IMR-90 (cell line): ENCODE data around the gene KLLN. TPM values are rescaled to one million over a fixed set of nuclear protein-coding genes. Genes with fewer than 3 reads are reported as not detected.

Experiments used
- ATAC-seq: fragments of 200-7000 bp; cut with Tn5 transposase; 2 replicates; pipeline ENCODE4 v1.9.1; 2020; ENCODE audit warnings: low read depth, mild to moderate bottlenecking, moderate library complexity
- BruUV-seq: library from RNA; stranded (reverse); fragments of 400-500 nt; replicated peaks from 2 replicates; lab custom pipeline; 2021; lab: Mats Ljungman, UMichigan
- CTCF ChIA-PET: fragments of 300-600 bp; formaldehyde crosslinking; extraction: SDS; loops from one replicate; lab custom pipeline; 2021; ENCODE audit warnings: antibody characterized with exemption; lab: Yijun Ruan, JAX
- POLR2A ChIA-PET: fragments of 300-600 bp; sonication (Branson Sonifier 250); formaldehyde crosslinking; loops from one replicate; lab custom pipeline; 2022; ENCODE audit warnings: antibody characterized with exemption; ENCODE audit not compliant: unreplicated experiment; lab: Charles Lee
- DNase-seq: peaks from one replicate; pipeline ENCODE4 v3.0.0; 2013
- H2AFZ ChIP-seq: replicated peaks from 2 replicates; pipeline ENCODE3; 2013; ENCODE audit warnings: low read length, mild to moderate bottlenecking; ENCODE audit not compliant: poor library complexity
- H2AK5ac ChIP-seq: 2 replicates; pipeline ENCODE4 v1.6.1; 2013; ENCODE audit warnings: low read depth, low read length, inconsistent platforms
- H2AK9ac ChIP-seq: replicated peaks from 2 replicates; pipeline ENCODE3; 2013; ENCODE audit warnings: mild to moderate bottlenecking, low read depth, low read length, moderate library complexity; ENCODE audit not compliant: poor library complexity
- H2BK120ac ChIP-seq: 2 replicates; pipeline ENCODE4 v1.6.1; 2013; ENCODE audit warnings: low read depth, low read length, inconsistent platforms
- H2BK15ac ChIP-seq: 3 replicates; pipeline ENCODE4 v1.6.1; 2013; ENCODE audit warnings: low read depth, low read length, inconsistent platforms
- H2BK20ac ChIP-seq: 2 replicates; pipeline ENCODE4 v1.6.1; 2013; ENCODE audit warnings: low read depth, mild to moderate bottlenecking, inconsistent platforms, low read length, moderate library complexity
- H2BK5ac ChIP-seq: 2 replicates; pipeline ENCODE4 v1.6.1; 2013; ENCODE audit warnings: mild to moderate bottlenecking, low read depth, low read length, inconsistent platforms; ENCODE audit not compliant: poor library complexity, severe bottlenecking
- H3K14ac ChIP-seq: replicated peaks from 2 replicates; pipeline ENCODE4 v1.6.1; 2013; ENCODE audit warnings: low read depth, low read length, inconsistent platforms
- H3K18ac ChIP-seq: 2 replicates; pipeline ENCODE4 v1.6.1; 2013; ENCODE audit warnings: low read depth, low read length, control low read depth
- H3K23ac ChIP-seq: 2 replicates; pipeline ENCODE4 v1.6.1; 2013; ENCODE audit warnings: low read depth, low read length, inconsistent platforms
- H3K27ac ChIP-seq: 2 replicates; pipeline ENCODE4 v1.5.1; 2013; ENCODE audit warnings: mild to moderate bottlenecking, control low read depth, low read length; ENCODE audit not compliant: insufficient read depth
- H3K27me3 ChIP-seq: 2 replicates; pipeline ENCODE4 v1.6.1; 2013; ENCODE audit warnings: low read length; ENCODE audit not compliant: control insufficient read depth, insufficient read depth
- H3K36me3 ChIP-seq: 2 replicates; pipeline ENCODE4 v1.6.1; 2013; ENCODE audit warnings: low read length, mixed read lengths; ENCODE audit not compliant: control insufficient read depth, insufficient read depth
- H3K4ac ChIP-seq: 2 replicates; pipeline ENCODE4 v1.6.1; 2013; ENCODE audit warnings: low read depth, low read length, inconsistent platforms
- H3K4me1 ChIP-seq: 2 replicates; pipeline ENCODE4 v1.6.1; 2013; ENCODE audit warnings: low read length, mixed read lengths; ENCODE audit not compliant: control insufficient read depth, insufficient read depth
- H3K4me2 ChIP-seq: 2 replicates; pipeline ENCODE4 v1.6.1; 2013; ENCODE audit warnings: low read depth, mild to moderate bottlenecking, control low read depth, low read length, moderate library complexity
- H3K4me3 ChIP-seq: 2 replicates; pipeline ENCODE4 v1.5.1; 2013; ENCODE audit warnings: low read depth, mild to moderate bottlenecking, control low read depth, low read length, moderate library complexity; ENCODE audit not compliant: insufficient read depth
- H3K56ac ChIP-seq: 2 replicates; pipeline ENCODE4 v1.6.1; 2013; ENCODE audit warnings: low read length, inconsistent platforms; ENCODE audit not compliant: insufficient read depth; ENCODE audit errors: extremely low read depth
- H3K79me1 ChIP-seq, 2 experiments: 2 replicates each; pipeline ENCODE4 v1.6.1; 2013; ENCODE audit warnings: low read length in 2 of 2, inconsistent platforms in 1 of 2, low read depth in 1 of 2
- H3K9ac ChIP-seq: 2 replicates; pipeline ENCODE4 v1.6.1; 2013; ENCODE audit warnings: low read depth, low read length, control low read depth
- H3K9me1 ChIP-seq: 2 replicates; pipeline ENCODE4 v1.6.1; 2013; ENCODE audit warnings: low read length, inconsistent platforms; ENCODE audit not compliant: insufficient read depth
- H3K9me3 ChIP-seq: 2 replicates; pipeline ENCODE4 v1.6.1; 2013; ENCODE audit warnings: low read length; ENCODE audit not compliant: control insufficient read depth, insufficient read depth
- H4K20me1 ChIP-seq: 2 replicates; pipeline ENCODE4 v1.6.1; 2013; ENCODE audit warnings: low read length, inconsistent platforms; ENCODE audit not compliant: insufficient read depth
- H4K5ac ChIP-seq: 2 replicates; pipeline ENCODE4 v1.6.1; 2013; ENCODE audit warnings: mild to moderate bottlenecking, low read depth, low read length, control low read depth
- H4K8ac ChIP-seq, 2 experiments: 2 replicates each; pipeline ENCODE4 v1.6.1; 2013; ENCODE audit warnings: low read depth in 2 of 2, low read length in 2 of 2, control low read depth in 1 of 2, inconsistent platforms in 1 of 2
- H4K91ac ChIP-seq: 2 replicates; pipeline ENCODE4 v1.6.1; 2013; ENCODE audit warnings: low read depth, low read length, inconsistent platforms; ENCODE audit not compliant: insufficient read depth
- CEBPB ChIP-seq: IDR thresholded peaks from 2 replicates; pipeline ENCODE4 v1.6.1; 2012; ENCODE audit warnings: low read depth, low read length, improper control_type of control experiment
- FOS ChIP-seq: fragments of 150-350 bp; IDR thresholded peaks from 2 replicates; pipeline ENCODE4 v1.6.1; 2016; ENCODE audit warnings: low read depth, low read length
- MAZ ChIP-seq: IDR thresholded peaks from 2 replicates; pipeline ENCODE4 v1.6.1; 2012; ENCODE audit warnings: low read depth, mild to moderate bottlenecking, low read length, improper control_type of control experiment, moderate library complexity, borderline replicate concordance
- POLR2A ChIP-seq: IDR thresholded peaks from 2 replicates; pipeline ENCODE4 v1.6.1; 2012; ENCODE audit warnings: mild to moderate bottlenecking, low read depth, low read length
- WGBS, 2 experiments: methylation state at CpG; one replicate each; pipeline versions ENCODE4 v1.1.5 to v1.1.7; 2013; ENCODE audit warnings: missing lambda C conversion rate in 2 of 2; ENCODE audit not compliant: insufficient read length in 1 of 2; ENCODE audit errors: extremely low coverage in 2 of 2; 5-methylcytosine and 5-hydroxymethylcytosine counted together
- dilution Hi-C: fragments of 300-500 bp; cut with HindIII; formaldehyde crosslinking; loops from one replicate; pipeline ENCODE4 v1.14.3; 2018; ENCODE audit warnings: low sequenced_read_pairs; ENCODE audit not compliant: unreplicated experiment
- in situ Hi-C: fragments of 300-500 bp; cut with MboI; formaldehyde crosslinking; loops from 3 replicates; pipeline ENCODE4 v1.14.3; 2019; ENCODE audit warnings: low sequenced_read_pairs, inconsistent platforms, mixed read lengths
- intact Hi-C: fragments of 100-400 bp; cut with micrococcal nuclease; formaldehyde crosslinking; loops from 2 replicates; pipeline ENCODE4 v1.10.0; 2022
- polyA plus RNA-seq, 3 experiments: library from polyadenylated mRNA; depleted of rRNA; stranded (reverse); fragments of >200 nt; gene quantifications; 2 replicates each; pipeline ENCODE4 v1.2.3, GENCODE V29; 2012; ENCODE audit warnings: low replicate concordance in 1 of 3
- total RNA-seq: library from RNA; depleted of rRNA; stranded (reverse); fragments of >200 nt; gene quantifications from 2 replicates; pipeline ENCODE4 v1.2.3, GENCODE V29; 2012

Gene KLLN
- total and polyA plus RNA-seq, 2 of the 4 experiments (the other 2 are of a cell fraction) = 0.36 TPM

DNA sequence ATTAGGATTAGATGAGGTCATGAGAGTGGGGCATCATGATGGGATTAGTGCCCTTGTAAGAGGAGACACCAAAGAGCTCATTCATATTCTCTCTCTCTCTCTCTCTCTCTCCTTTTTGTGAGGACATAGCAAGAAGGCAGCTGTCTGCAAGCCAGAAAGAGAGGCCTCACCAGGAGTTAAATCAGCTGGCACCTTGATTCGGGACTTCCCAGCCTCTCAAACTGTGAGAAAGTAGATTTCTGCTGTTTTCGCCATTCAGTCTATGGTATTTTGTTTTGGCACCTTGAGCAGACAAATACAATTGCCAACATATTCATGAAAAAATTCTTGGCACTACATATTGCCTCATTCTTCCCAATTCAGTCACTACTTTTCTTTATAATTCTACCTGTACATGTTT lies 24.7 kb downstream of the KLLN start:
- CTCF ChIA-PET = no interaction called here
- in situ Hi-C loops = no loop called here

More for the DNA sequence above, 24.7 kb downstream of the KLLN start:
- H3K9me1 ChIP-seq = peaks cover 6% of the 10 kb centered on the region; the same call in 1 of the 2 replicates
- H3K9me3 ChIP-seq = no peaks in the 10 kb centered on the region
- H3K79me1 ChIP-seq = peaks cover 0 to under 1% of the 10 kb centered on the region in 2 experiments; a peak in 1 of 4 replicates
- no peak overlapping the region for H2BK15ac ChIP-seq
- H3K14ac ChIP-seq = no peak overlapping the region
- no peak overlapping the region for H3K9ac ChIP-seq
- H3K27me3 ChIP-seq = no peaks in the 10 kb centered on the region
- no peak overlapping the region for H3K27ac ChIP-seq
- no peak overlapping the region for H3K4ac ChIP-seq
- H2AK5ac ChIP-seq = no peak overlapping the region
- ATAC-seq (no peak), DNase-seq (no peak)
- no peak overlapping the region for H2BK5ac ChIP-seq
- POLR2A ChIA-PET = no interaction called here
- no peaks in the 10 kb centered on the region for H3K36me3 ChIP-seq
- intact Hi-C loops (no loop called here), dilution Hi-C loops (no loop called here)
- H3K56ac ChIP-seq = no peak overlapping the region
- H4K91ac ChIP-seq = no peak overlapping the region
- no peak overlapping the region for H3K23ac ChIP-seq
- no peak overlapping the region for H2BK20ac ChIP-seq
- no peak overlapping the region for H3K4me2 ChIP-seq
- WGBS, 2 experiments = no CpG with 5 or more reads among the region's 2 CpGs
- no peak overlapping the region for H2AFZ ChIP-seq
- TF ChIP-seq POLR2A (no peak), FOS (no peak), MAZ (no peak), CEBPB (no peak)
- no peak overlapping the region for H3K4me3 ChIP-seq
- H4K20me1 ChIP-seq = no peaks in the 10 kb centered on the region
- no peak overlapping the region for H2BK120ac ChIP-seq
- no peak overlapping the region for H3K18ac ChIP-seq
- no peak overlapping the region for H2AK9ac ChIP-seq
- no peak overlapping the region for H4K5ac ChIP-seq
- BruUV-seq = no TSS peak
- H3K4me1 ChIP-seq = peaks cover 4% of the 10 kb centered on the region; the same call in 1 of the 2 replicates
- H4K8ac ChIP-seq = no peak overlapping the region
